DMS79 treated with DMSO at 0.1 percent for 48 hours (cell line): ENCODE measurements around the gene RPL27A.

Experiments
- DNase-seq: peaks from one replicate; lab custom pipeline; 2025; lab: John Stamatoyannopoulos, UW

RPL27A gene

GRCh38 chr11:8721609-8722500 is 39.3 kb downstream of the RPL27A start:
- no peak for DNase-seq

GRCh38 chr11:8722809-8723208 is 40.2 kb downstream of the RPL27A start:
- no peak for DNase-seq

DNA sequence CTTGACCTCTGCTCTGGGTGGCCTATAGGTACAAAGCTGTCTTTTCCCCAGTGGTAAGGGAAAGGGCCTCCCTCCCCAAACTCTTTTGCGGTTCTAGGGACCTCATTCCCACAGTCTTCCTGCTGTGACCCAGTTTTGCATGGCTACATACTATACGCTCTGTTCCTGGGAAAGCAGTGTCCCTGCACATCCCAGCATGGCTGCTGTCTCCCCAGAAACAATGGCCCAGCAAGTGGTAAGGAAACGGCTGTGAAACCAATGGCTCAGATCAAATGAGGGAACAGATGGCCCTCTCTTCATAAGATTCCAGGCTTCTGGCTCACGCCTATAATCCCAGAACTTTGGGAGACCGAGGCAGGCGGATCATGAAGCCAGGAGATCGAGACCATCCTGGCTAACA is 41.1 kb downstream of the RPL27A start:
- no peak for DNase-seq

- no peak for DNase-seq
These were observed 42.1 kb downstream of the RPL27A start for GRCh38 chr11:8724682-8725081.

DNA sequence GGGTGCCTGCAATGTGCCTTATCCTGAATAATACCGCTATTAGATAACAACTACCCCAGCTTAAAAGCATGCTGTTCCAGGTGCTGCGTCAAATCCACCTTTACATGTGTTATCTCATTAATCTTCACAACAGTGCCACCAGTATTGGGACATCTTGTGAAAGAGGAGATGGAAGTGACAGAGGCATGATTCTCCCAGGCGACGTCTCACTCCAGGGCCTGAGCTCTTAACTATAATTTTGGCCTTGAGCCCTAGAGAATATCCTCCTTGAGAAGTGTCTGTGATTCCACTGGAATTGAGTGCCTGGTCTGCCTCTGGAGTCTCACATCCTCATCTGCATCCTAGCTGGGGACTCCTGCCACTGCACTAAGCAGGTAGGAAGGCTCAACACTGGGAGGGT is 43.8 kb downstream of the RPL27A start:
- no peak for DNase-seq

- DNase-seq: no peak
These were observed 46.0 kb downstream of the RPL27A start for GRCh38 chr11:8728563-8728962.

- no peak for DNase-seq
These were observed 46.5 kb downstream of the RPL27A start for GRCh38 chr11:8729067-8729466.

GRCh38 chr11:8729837-8730696 is 47.5 kb downstream of the RPL27A start:
- no peak for DNase-seq

DNA sequence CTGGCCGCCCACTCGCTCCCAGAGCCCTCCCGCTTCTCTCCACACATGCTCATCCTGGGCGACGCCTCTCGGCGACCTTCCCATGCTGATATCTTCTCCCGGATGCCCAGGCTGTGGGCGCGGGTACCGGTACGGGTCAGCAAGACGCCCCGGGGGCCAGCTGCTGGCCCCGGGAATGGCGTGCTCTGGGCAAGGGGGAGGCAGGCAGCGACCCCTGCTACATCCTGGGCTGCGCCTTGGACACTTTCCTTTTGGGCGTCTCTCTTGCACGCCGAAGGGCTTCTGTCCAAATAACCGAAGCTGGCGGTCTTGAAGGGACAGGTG is 48.1 kb downstream of the RPL27A start:
- no peak for DNase-seq

GRCh38 chr11:8731647-8732323 is 49.2 kb downstream of the RPL27A start:
- no peak for DNase-seq

DNA sequence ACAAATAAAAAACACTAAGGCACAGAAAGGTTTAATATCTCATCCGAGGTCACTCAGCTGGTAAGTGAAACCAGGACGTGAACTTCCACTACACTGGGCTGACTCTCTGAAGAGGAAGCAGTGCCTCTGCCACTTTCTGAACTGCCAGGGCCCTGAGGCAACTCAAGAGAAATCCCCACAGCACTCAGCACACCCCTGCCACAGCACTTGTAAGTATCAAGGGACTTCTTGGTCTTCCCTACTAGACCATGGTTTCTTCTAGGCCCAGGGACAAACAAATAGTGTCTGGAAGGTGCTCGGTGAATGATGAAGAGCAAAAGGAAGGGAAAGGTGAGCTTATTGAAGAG is 49.7 kb downstream of the RPL27A start:
- no peak for DNase-seq

- no peak for DNase-seq
These were observed 50.2 kb downstream of the RPL27A start for GRCh38 chr11:8732748-8733241.

GRCh38 chr11:8733852-8734251 is 51.3 kb downstream of the RPL27A start:
- DNase-seq: no peak

- no peak for DNase-seq
These were observed 52.5 kb downstream of the RPL27A start for GRCh38 chr11:8735094-8735493.

DNA sequence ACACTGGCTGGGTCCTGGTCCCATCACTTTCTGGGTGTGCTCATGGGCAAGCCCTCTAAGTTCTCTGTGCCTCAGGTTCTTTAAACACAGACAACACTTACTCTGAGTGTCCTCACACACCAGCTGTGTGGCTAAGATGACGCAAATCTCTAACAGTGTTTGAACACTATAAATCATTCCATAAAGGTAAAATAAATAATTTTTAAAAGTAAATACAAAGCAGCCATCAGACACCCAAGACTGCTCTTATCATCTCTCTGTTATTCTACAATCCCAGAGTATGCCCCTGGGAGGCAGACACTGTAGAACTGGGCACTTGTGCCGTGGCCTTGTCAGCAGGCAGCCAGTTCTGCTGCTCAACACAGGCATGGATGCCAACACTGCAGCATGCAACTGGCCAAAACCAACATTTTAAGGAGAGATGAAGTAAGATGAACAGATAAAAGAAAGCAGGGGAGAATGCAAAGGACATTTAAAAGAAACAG is 56.8 kb downstream of the RPL27A start:
- DNase-seq: no peak
